ENCODE results near the gene TSPAN19. TPM values are rescaled to one million over a fixed set of nuclear protein-coding genes. Genes with fewer than 3 reads are reported as not detected.

TSPAN19 gene
- total and polyA plus RNA-seq, 2 of the 13 experiments (the other 11 are each of a cell fraction or from before 2014, with no cell fraction given) = not detected

DNA sequence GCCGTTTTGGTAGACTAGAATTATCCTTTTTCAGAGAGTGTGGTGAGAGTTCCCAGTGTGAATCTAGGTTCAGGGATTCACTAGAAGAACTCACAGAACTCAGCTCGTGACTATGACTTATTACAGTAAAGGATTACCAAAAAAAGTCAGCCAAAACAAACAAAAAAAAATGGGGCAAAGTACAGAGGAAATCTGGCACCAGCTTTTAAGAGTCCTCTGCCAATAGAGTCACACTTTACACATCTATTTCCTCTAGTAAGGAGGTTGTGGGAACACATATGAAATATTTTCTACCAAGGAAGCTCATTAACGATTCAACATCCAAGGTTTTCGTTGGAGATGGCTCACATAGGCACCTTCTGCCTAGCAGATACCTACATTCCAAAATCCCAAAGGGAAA, 28.2 kb downstream of the TSPAN19 start:
- no TSS peak for BruUV-seq (replicated peaks)
- no peak overlapping the region for H3K4me2 ChIP-seq (ENCODE audit: low read depth, low read length)
- intact Hi-C loops (cut with micrococcal nuclease; ENCODE audit: unreplicated experiment) (loop anchor here (5.0 kb wide), 1 partner anchor 831 kb away; no protein-coding TSS in a partner anchor), in situ Hi-C loops (cut with HindIII; ENCODE audit: extremely low pct_ligation_motif_present, low pct_unique_long_range_greater_than_20kb) (no loop called here)
- no peaks in the 10 kb centered on the region for H3K79me2 ChIP-seq (ENCODE audit: insufficient read depth, low read length)
- ChIA-PET POLR2A (no interaction called here), CTCF (ENCODE audit: low intra/inter-chr PET ratio, low total read pairs) (no interaction called here)
- H2AFZ ChIP-seq (ENCODE audit: low read length) = no peak overlapping the region
- no peaks in the 10 kb centered on the region for H3K4me1 ChIP-seq (ENCODE audit: insufficient read depth, low read length)
- no peak overlapping the region for H3K27ac ChIP-seq (ENCODE audit: extremely low read length, insufficient read depth, low read length)
- WGBS (ENCODE audit: low lambda C conversion rate) = 0% methylated on average over 4 of the region's 4 CpGs
- no peaks in the 10 kb centered on the region for H3K36me3 ChIP-seq (replicated peaks in 1 of 2; ENCODE audit: control insufficient read depth in 1 of 2, insufficient read depth in 2 of 2, low read length in 2 of 2)
- no peaks in the 10 kb centered on the region for H4K20me1 ChIP-seq (ENCODE audit: insufficient read depth, low read length)
- no peak overlapping the region for H3K4me3 ChIP-seq (replicated peaks in 1 of 3; ENCODE audit: insufficient read depth in 1 of 3, low read depth in 2 of 3, low read length in 3 of 3)
- ATAC-seq (no peak), FAIRE-seq (no peak), DNase-seq (ENCODE audit: low spot score) (no peak)
- no peaks in the 10 kb centered on the region for H3K27me3 ChIP-seq (ENCODE audit: control insufficient read depth in 1 of 2, insufficient read depth in 2 of 2, low read length in 2 of 2)
- H3K9me3 ChIP-seq (ENCODE audit: low read length) = no peaks in the 10 kb centered on the region
- H3K9ac ChIP-seq (ENCODE audit: insufficient read depth, low read depth, low read length) = no peak overlapping the region
- TF ChIP-seq TBX2 (CRISPR knock-in tag; IDR thresholded peaks at IDR 0.05; ENCODE audit: borderline replicate concordance) (no peak), RFX5 (IDR thresholded peaks at IDR 0.05; ENCODE audit: low read depth, low read length) (no peak)

DNA sequence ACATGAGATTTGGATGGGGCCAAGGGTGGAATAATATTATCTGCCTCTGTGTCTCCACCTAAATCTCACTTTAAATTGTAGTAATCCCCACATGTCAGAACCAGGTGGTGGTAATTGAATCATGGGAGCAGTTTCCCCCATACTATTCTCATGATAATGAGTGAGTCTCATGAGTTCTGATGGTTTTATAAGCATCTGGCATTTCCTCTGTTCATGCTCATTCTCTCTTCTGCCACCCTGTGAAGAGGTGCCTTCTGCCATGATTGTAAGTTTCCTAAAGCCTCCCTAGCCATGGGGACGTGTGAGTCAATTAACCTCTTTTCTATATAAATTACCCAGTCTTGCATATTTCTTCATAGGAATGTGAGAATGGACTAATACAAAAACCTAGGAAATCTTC, 29.9 kb downstream of the TSPAN19 start:
- POLR2A ChIA-PET = no interaction called here
- Histone ChIP-seq H3K27me3 (ENCODE audit: control insufficient read depth in 1 of 2, insufficient read depth in 2 of 2, low read length in 2 of 2) (no peaks in the 10 kb centered on the region), H3K36me3 (replicated peaks in 1 of 2; ENCODE audit: control insufficient read depth in 1 of 2, insufficient read depth in 2 of 2, low read length in 2 of 2) (no peaks in the 10 kb centered on the region), H3K9ac (ENCODE audit: insufficient read depth, low read depth, low read length) (no peak overlapping the region), H3K4me2 (ENCODE audit: low read depth, low read length) (no peak overlapping the region), H3K4me1 (ENCODE audit: insufficient read depth, low read length) (no peaks in the 10 kb centered on the region), H3K79me2 (ENCODE audit: insufficient read depth, low read length) (no peaks in the 10 kb centered on the region), H4K20me1 (ENCODE audit: insufficient read depth, low read length) (no peaks in the 10 kb centered on the region), H2AFZ (ENCODE audit: low read length) (no peak overlapping the region), H3K27ac (ENCODE audit: extremely low read length, insufficient read depth, low read length) (no peak overlapping the region), H3K9me3 (ENCODE audit: low read length) (no peaks in the 10 kb centered on the region), H3K4me3 (replicated peaks in 1 of 3; ENCODE audit: insufficient read depth in 1 of 3, low read depth in 2 of 3, low read length in 3 of 3) (no peak overlapping the region)
- 0% methylated on average over 1 of the region's 1 CpG for WGBS (ENCODE audit: low lambda C conversion rate)
- DNase-seq (ENCODE audit: low spot score) (no peak), ATAC-seq (no peak), FAIRE-seq (no peak)
- CTCF ChIA-PET (ENCODE audit: low intra/inter-chr PET ratio, low total read pairs) = no interaction called here
- in situ Hi-C loops (cut with HindIII; ENCODE audit: extremely low pct_ligation_motif_present, low pct_unique_long_range_greater_than_20kb) = no loop called here
- no TSS peak for BruUV-seq (replicated peaks)
- TF ChIP-seq, protein P1, sequence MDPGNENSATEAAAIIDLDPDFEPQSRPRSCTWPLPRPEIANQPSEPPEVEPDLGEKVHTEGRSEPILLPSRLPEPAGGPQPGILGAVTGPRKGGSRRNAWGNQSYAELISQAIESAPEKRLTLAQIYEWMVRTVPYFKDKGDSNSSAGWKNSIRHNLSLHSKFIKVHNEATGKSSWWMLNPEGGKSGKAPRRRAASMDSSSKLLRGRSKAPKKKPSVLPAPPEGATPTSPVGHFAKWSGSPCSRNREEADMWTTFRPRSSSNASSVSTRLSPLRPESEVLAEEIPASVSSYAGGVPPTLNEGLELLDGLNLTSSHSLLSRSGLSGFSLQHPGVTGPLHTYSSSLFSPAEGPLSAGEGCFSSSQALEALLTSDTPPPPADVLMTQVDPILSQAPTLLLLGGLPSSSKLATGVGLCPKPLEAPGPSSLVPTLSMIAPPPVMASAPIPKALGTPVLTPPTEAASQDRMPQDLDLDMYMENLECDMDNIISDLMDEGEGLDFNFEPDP (CRISPR knock-in tag; conservative IDR thresholded peaks at IDR 0.05) = no peak
- TF ChIP-seq, protein P2, sequence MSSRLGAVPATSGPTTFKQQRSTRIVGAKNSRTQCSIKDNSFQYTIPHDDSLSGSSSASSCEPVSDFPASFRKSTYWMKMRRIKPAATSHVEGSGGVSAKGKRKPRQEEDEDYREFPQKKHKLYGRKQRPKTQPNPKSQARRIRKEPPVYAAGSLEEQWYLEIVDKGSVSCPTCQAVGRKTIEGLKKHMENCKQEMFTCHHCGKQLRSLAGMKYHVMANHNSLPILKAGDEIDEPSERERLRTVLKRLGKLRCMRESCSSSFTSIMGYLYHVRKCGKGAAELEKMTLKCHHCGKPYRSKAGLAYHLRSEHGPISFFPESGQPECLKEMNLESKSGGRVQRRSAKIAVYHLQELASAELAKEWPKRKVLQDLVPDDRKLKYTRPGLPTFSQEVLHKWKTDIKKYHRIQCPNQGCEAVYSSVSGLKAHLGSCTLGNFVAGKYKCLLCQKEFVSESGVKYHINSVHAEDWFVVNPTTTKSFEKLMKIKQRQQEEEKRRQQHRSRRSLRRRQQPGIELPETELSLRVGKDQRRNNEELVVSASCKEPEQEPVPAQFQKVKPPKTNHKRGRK (CRISPR knock-in tag; IDR thresholded peaks at IDR 0.05) = no peak
- TF ChIP-seq, protein P3, sequence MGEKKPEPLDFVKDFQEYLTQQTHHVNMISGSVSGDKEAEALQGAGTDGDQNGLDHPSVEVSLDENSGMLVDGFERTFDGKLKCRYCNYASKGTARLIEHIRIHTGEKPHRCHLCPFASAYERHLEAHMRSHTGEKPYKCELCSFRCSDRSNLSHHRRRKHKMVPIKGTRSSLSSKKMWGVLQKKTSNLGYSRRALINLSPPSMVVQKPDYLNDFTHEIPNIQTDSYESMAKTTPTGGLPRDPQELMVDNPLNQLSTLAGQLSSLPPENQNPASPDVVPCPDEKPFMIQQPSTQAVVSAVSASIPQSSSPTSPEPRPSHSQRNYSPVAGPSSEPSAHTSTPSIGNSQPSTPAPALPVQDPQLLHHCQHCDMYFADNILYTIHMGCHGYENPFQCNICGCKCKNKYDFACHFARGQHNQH (CRISPR knock-in tag; IDR thresholded peaks at IDR 0.05) = no peak
- TF ChIP-seq SMAD3 (CRISPR knock-in tag; IDR thresholded peaks at IDR 0.05) (no peak), ZNF761 (CRISPR knock-in tag; conservative IDR thresholded peaks at IDR 0.05) (no peak)
- TF ChIP-seq, protein P4, sequence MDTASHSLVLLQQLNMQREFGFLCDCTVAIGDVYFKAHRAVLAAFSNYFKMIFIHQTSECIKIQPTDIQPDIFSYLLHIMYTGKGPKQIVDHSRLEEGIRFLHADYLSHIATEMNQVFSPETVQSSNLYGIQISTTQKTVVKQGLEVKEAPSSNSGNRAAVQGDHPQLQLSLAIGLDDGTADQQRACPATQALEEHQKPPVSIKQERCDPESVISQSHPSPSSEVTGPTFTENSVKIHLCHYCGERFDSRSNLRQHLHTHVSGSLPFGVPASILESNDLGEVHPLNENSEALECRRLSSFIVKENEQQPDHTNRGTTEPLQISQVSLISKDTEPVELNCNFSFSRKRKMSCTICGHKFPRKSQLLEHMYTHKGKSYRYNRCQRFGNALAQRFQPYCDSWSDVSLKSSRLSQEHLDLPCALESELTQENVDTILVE (CRISPR knock-in tag; IDR thresholded peaks at IDR 0.05) = no peak
- intact Hi-C loops (cut with micrococcal nuclease; ENCODE audit: unreplicated experiment) = loop anchor here (5.0 kb wide), 1 partner anchor 829 kb away; no protein-coding TSS in a partner anchor
